ENCODE results near the gene MMAA.

MMAA gene

DNA sequence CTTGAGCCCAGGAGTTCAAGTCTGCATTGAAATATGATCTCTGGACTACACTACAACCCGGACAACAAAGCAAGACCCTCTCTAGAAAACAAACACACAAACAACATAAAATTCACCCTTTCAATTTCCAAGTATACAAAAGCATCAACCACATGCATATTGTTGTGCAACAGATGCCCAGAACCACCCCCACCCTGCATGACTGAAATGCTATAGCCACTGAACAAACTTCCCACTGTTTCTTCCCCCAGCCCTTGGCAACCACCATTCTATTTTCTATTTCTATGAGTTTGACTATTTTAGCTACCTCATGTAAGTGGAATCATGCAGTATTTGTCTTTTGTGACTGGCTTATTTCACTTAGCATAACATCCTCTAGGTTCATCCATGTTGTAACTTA lies 46.6 kb downstream of the MMAA start:
- DNase-seq (ENCODE audit: low read depth): peak; percentile 10
- no peak overlapping the region for H3K4me3 ChIP-seq (ENCODE audit: control insufficient read depth, low read depth, low read length)
- TF ChIP-seq, protein P1, sequence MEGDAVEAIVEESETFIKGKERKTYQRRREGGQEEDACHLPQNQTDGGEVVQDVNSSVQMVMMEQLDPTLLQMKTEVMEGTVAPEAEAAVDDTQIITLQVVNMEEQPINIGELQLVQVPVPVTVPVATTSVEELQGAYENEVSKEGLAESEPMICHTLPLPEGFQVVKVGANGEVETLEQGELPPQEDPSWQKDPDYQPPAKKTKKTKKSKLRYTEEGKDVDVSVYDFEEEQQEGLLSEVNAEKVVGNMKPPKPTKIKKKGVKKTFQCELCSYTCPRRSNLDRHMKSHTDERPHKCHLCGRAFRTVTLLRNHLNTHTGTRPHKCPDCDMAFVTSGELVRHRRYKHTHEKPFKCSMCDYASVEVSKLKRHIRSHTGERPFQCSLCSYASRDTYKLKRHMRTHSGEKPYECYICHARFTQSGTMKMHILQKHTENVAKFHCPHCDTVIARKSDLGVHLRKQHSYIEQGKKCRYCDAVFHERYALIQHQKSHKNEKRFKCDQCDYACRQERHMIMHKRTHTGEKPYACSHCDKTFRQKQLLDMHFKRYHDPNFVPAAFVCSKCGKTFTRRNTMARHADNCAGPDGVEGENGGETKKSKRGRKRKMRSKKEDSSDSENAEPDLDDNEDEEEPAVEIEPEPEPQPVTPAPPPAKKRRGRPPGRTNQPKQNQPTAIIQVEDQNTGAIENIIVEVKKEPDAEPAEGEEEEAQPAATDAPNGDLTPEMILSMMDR (conservative IDR thresholded peaks at IDR 0.05; ENCODE audit: control insufficient read depth, insufficient read depth, low read depth, low read length): no peak

DNA sequence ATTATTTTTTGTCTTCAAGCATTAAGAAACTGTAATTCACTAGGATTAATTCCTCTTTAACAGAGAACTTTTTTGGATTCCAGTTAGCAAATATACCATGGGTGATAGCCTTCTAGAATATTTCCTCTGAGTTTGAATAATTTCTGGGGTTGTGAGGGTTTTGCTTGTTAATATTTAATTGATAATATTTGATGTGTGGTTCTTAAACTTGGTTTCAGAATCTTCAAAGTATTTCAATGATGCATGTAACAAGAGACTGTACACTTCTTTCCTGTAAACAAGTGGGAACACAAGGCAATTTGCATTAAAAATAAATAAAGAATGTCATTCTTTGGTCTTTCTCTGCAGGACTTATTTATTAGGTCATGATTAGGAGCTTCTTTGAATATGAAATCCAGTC lies 51.2 kb downstream of the MMAA start:
- no peak overlapping the region for H3K4me3 ChIP-seq (ENCODE audit: control insufficient read depth, low read depth, low read length)
- TF ChIP-seq, protein P1 (conservative IDR thresholded peaks at IDR 0.05; ENCODE audit: control insufficient read depth, insufficient read depth, low read depth, low read length): no peak
- DNase-seq (ENCODE audit: low read depth): no peak

- peak; percentile 93 for DNase-seq (ENCODE audit: low read depth)
- TF ChIP-seq, protein P1 (conservative IDR thresholded peaks at IDR 0.05; ENCODE audit: control insufficient read depth, insufficient read depth, low read depth, low read length): no peak
- no peak overlapping the region for H3K4me3 ChIP-seq (ENCODE audit: control insufficient read depth, low read depth, low read length)
Observed at GRCh38 chr4:145679520-145679919, 60.3 kb downstream of the MMAA start.

GRCh38 chr4:145679991-145680455 lies 60.8 kb downstream of the MMAA start, which contains the start of gene C4orf51:
TSS of gene C4orf51 (plus strand) at chr4:145680146. CDS start at chr4:145680204, 58 bp downstream.
- TF ChIP-seq, protein P1 (conservative IDR thresholded peaks at IDR 0.05; ENCODE audit: control insufficient read depth, insufficient read depth, low read depth, low read length): no peak
- H3K4me3 ChIP-seq (ENCODE audit: control insufficient read depth, low read depth, low read length): no peak within 1 kb of the TSS
- DNase-seq (ENCODE audit: low read depth): peak; percentile 73

DNA sequence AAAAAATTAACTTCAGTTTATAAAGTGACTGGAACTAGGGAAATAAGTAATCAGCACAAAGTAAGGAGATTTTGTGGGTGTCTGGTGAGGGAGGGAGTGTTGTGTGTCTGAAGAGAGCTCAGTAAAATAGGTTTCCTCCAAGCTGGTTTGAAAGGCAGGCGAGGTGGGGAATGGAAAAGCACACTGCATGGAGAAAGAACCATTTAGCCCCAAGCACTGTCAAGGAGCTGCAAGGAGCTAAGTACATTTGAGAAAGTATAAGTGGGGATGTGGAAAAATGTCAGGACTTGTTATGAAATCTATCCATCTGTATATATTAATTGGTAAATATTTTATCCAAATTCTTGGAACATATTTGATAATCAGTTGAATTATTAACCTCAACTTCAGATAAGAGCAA lies 61.7 kb downstream of the MMAA start:
- DNase-seq (ENCODE audit: low read depth): no peak
- TF ChIP-seq, protein P1 (conservative IDR thresholded peaks at IDR 0.05; ENCODE audit: control insufficient read depth, insufficient read depth, low read depth, low read length): no peak
- no peak overlapping the region for H3K4me3 ChIP-seq (ENCODE audit: control insufficient read depth, low read depth, low read length)

DNA sequence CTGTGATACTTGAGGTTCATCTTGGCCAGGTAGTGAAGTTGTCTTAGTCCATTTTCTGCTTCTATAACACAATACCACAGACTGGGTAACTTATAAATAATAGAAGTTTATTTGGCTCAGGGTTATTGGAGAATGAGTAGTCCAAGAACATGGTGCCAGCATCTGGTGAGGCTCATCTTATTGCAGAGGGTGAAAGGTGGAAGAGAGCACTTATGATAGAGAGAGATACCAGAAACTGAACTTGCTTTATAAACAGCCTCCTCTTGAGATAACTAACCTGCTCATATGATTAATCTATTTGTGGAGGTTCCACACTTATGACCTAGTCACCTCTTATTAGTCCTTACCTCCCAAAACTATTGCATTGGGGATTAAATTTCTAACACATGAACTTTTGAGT lies 62.3 kb downstream of the MMAA start:
- peak; percentile 16 for DNase-seq (ENCODE audit: low read depth)
- no peak overlapping the region for H3K4me3 ChIP-seq (ENCODE audit: control insufficient read depth, low read depth, low read length)
- TF ChIP-seq, protein P1 (conservative IDR thresholded peaks at IDR 0.05; ENCODE audit: control insufficient read depth, insufficient read depth, low read depth, low read length): no peak

DNA sequence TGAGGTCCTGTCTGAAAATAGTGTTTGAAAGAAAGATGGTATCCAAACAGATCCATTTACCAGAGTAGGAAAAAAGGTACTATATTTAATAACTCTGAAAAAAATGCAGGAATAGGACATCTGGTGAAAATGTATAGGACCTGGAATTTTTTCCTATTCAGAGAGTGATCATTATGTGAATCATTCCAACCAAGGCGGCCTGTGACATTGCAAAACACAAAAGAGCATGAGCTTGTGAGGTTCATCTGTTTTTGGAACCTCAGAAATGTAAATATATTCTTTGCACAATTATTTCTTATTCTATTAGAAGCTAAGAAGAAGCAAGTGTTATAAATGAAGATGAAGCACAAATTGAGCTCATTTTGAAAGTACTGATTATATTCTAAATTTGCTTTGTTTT lies 62.8 kb downstream of the MMAA start:
- TF ChIP-seq, protein P1 (conservative IDR thresholded peaks at IDR 0.05; ENCODE audit: control insufficient read depth, insufficient read depth, low read depth, low read length): no peak
- peak; percentile 60 for DNase-seq (ENCODE audit: low read depth)
- no peak overlapping the region for H3K4me3 ChIP-seq (ENCODE audit: control insufficient read depth, low read depth, low read length)

Measured in fibroblast of mammary gland (primary cell).